Sigmoid colon (tissue), 7 donors: ENCODE measurements around the gene PKHD1. TPM values are rescaled to one million over a fixed set of nuclear protein-coding genes. Genes with fewer than 3 reads are reported as not detected.

Source experiments
- DNase-seq: peaks from one replicate; pipeline ENCODE4 v3.0.0-alpha.2; 2019
- H3K27ac ChIP-seq, 4 donors: fragments of 200-600 bp; sonication (generic); one replicate each; pipeline ENCODE4 v1.5.1; 2016 to 2019; ENCODE audit warnings: mild to moderate bottlenecking in 1 of 4
- H3K27me3 ChIP-seq, 3 donors: fragments of 200-600 bp; sonication (generic); one replicate each; pipeline ENCODE4 v1.5.1; 2019; ENCODE audit warnings: mild to moderate bottlenecking in 1 of 3
- H3K36me3 ChIP-seq, 4 donors: fragments of 200-600 bp; sonication (generic); one replicate each; pipeline ENCODE4 v1.5.1; 2016 to 2019
- H3K4me1 ChIP-seq, 4 donors: fragments of 200-600 bp; sonication (generic); one replicate each; pipeline ENCODE4 v1.5.1; 2017 to 2019
- H3K4me3 ChIP-seq, 4 donors: fragments of 200-600 bp; sonication (generic); one replicate each; pipeline ENCODE4 v1.5.1; 2017 to 2019; ENCODE audit warnings: mild to moderate bottlenecking in 2 of 4, moderate library complexity in 1 of 4
- H3K9me3 ChIP-seq, 4 donors: fragments of 200-600 bp in 3 of 4; sonication (generic) in 3 of 4; one replicate each; pipeline versions ENCODE4 v1.5.1 to v1.6.1; 2013 to 2019
- EP300 ChIP-seq, 4 donors: sonication (generic); formaldehyde crosslinking; IDR thresholded peaks; one replicate each; pipeline ENCODE4 v1.6.1; 2017; ENCODE audit warnings: antibody characterized with exemption in 4 of 4
- POLR2A ChIP-seq, 2 donors: fragments of 450-650 bp; IDR thresholded peaks; one replicate each; pipeline ENCODE4 v1.6.1; 2016; ENCODE audit warnings: antibody characterized with exemption in 2 of 2, mild to moderate bottlenecking in 2 of 2, moderate library complexity in 2 of 2
- POLR2AphosphoS5 ChIP-seq, 4 donors: sonication (generic); formaldehyde crosslinking; IDR thresholded peaks; one replicate each; pipeline ENCODE4 v1.6.1; 2017; ENCODE audit warnings: antibody characterized with exemption in 4 of 4
- WGBS, 2 donors: extraction: QIAGEN DNeasy Blood & Tissue Kit; methylation state at CpG; one replicate each; pipeline ENCODE4 v1.1.7; 2013; 5-methylcytosine and 5-hydroxymethylcytosine counted together
- intact Hi-C: fragments of 100-400 bp; cut with DNase I; formaldehyde crosslinking; loops from one replicate; pipeline ENCODE4 v1.15.1; 2023
- polyA plus RNA-seq, 3 donors: library from polyadenylated mRNA; stranded (reverse); fragments of 200-250 nt; gene quantifications; one replicate each; pipeline ENCODE4 v1.2.3, GENCODE V29; 2013
- total RNA-seq, 4 donors: library from RNA; depleted of rRNA; stranded (reverse); fragments of >200 nt; gene quantifications; one replicate each; pipeline ENCODE4 v1.1.0, GENCODE V29; 2016
- TF ChIP-seq, protein P1 (sequence below), 4 experiments: fragments of 450-650 bp in 3 of 4; fragments of 200-600 bp in 1 of 4; IDR thresholded peaks; one replicate each; pipeline ENCODE4 v1.5.1; 2016 to 2019; ENCODE audit warnings: antibody characterized with exemption in 4 of 4, mild to moderate bottlenecking in 3 of 4, moderate library complexity in 2 of 4
- donor health status: healthy with polysubstance abuse.
- donor health status: Bipolar disorder and iron deficiency.
- donor health status: healthy.

The PKHD1 gene
- total and polyA plus RNA-seq, 7 donors, result under 0.01 to 0.66 (median under 0.01) TPM; not detected in 2

GRCh38 chr6:51857134-51857533 lies 230.3 kb downstream of the PKHD1 start:
- no peak overlapping the region for H3K27ac ChIP-seq
- no peaks in the 10 kb centered on the region for H3K4me1 ChIP-seq
- no peak overlapping the region for H3K4me3 ChIP-seq
- WGBS, 2 donors, result 85 to 89% methylated on average over 2 of the region's 2 CpGs
- H3K9me3 ChIP-seq, result no peaks in the 10 kb centered on the region
- intact Hi-C loops, result loop anchor here (10.0 kb wide), 2 partner anchors 98 to 1042 kb away; partner anchors contain the start of gene TFAP2B
- TF ChIP-seq EP300 (IDR thresholded peaks at IDR 0.05) (no peak), POLR2A (IDR thresholded peaks at IDR 0.05) (no peak), POLR2AphosphoS5 (IDR thresholded peaks at IDR 0.05) (no peak)
- TF ChIP-seq, protein P1, sequence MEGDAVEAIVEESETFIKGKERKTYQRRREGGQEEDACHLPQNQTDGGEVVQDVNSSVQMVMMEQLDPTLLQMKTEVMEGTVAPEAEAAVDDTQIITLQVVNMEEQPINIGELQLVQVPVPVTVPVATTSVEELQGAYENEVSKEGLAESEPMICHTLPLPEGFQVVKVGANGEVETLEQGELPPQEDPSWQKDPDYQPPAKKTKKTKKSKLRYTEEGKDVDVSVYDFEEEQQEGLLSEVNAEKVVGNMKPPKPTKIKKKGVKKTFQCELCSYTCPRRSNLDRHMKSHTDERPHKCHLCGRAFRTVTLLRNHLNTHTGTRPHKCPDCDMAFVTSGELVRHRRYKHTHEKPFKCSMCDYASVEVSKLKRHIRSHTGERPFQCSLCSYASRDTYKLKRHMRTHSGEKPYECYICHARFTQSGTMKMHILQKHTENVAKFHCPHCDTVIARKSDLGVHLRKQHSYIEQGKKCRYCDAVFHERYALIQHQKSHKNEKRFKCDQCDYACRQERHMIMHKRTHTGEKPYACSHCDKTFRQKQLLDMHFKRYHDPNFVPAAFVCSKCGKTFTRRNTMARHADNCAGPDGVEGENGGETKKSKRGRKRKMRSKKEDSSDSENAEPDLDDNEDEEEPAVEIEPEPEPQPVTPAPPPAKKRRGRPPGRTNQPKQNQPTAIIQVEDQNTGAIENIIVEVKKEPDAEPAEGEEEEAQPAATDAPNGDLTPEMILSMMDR (IDR thresholded peaks at IDR 0.05), result no peak
- no peak for DNase-seq
- no peaks in the 10 kb centered on the region for H3K36me3 ChIP-seq
- H3K27me3 ChIP-seq, result no peaks in the 10 kb centered on the region

- intact Hi-C loops, result loop anchor here (10.0 kb wide), 2 partner anchors 98 to 1042 kb away; partner anchors contain the start of gene TFAP2B
- no peaks in the 10 kb centered on the region for H3K27me3 ChIP-seq
- DNase-seq, result no peak
- H3K4me3 ChIP-seq, result no peak overlapping the region
- no peaks in the 10 kb centered on the region for H3K9me3 ChIP-seq
- H3K4me1 ChIP-seq, result no peaks in the 10 kb centered on the region
- TF ChIP-seq EP300 (IDR thresholded peaks at IDR 0.05) (no peak), POLR2A (IDR thresholded peaks at IDR 0.05) (no peak), POLR2AphosphoS5 (IDR thresholded peaks at IDR 0.05) (no peak)
- TF ChIP-seq, protein P1 (IDR thresholded peaks at IDR 0.05), result no peak
- H3K36me3 ChIP-seq, result no peaks in the 10 kb centered on the region
- no peak overlapping the region for H3K27ac ChIP-seq
These were observed 230.9 kb downstream of the PKHD1 start for GRCh38 chr6:51856508-51856907.

DNA sequence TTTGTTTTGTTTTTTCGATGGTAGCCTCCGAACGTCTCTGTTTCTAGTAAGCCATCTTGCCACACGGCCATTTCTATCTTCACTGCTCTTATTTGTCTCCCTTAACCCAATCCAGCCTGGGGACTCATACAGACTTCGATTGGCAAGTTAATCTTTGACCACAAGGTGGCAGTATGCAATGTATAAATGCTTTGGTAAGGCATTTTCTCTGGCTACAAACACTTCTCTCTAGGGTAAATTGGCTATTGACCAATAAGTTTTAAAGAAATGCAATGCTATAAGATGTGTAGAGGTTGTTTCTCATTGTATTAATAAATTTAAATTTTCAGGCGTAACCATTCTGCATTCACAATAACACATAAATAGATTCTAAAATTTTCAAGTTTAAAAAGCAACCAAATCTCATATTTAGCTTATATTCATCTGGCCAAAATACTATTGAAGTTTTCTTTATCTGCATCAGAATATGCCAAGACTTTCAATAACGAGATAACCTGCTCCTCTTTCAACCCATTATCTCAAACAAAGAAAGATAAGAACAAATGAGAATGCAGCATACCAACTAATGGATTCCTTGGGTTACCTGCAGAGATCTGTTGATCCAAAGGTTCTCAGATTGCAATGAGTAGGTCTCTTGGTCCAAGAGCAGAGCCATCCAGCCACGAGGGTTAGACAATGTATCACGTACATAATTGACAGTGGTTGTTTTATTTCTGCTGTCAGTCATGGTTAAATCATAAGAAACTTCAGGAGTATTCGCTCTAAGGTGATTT lies 231.9 kb downstream of the PKHD1 start:
- no peak overlapping the region for H3K4me3 ChIP-seq

GRCh38 chr6:51854876-51855275 lies 232.5 kb downstream of the PKHD1 start:
- 88% methylated on average over 16 of the region's 16 CpGs for WGBS, 2 donors
- Histone ChIP-seq H3K36me3 (no peaks in the 10 kb centered on the region), H3K4me1 (no peaks in the 10 kb centered on the region), H3K9me3 (no peaks in the 10 kb centered on the region), H3K27me3 (no peaks in the 10 kb centered on the region), H3K27ac (no peak overlapping the region), H3K4me3 (no peak overlapping the region)
- intact Hi-C loops, result loop anchor here (1.0 to 10.0 kb wide), 3 partner anchors 100 to 1040 kb away; partner anchors contain the start of gene TFAP2B
- TF ChIP-seq POLR2AphosphoS5 (IDR thresholded peaks at IDR 0.05) (no peak), EP300 (IDR thresholded peaks at IDR 0.05) (no peak), POLR2A (IDR thresholded peaks at IDR 0.05) (no peak)
- TF ChIP-seq, protein P1 (IDR thresholded peaks at IDR 0.05), result no peak
- DNase-seq, result no peak

More for the DNA sequence above, 231.9 kb downstream of the PKHD1 start:
- WGBS, 2 donors, result 32 to 35% methylated on average over 10 of the region's 10 CpGs
- Histone ChIP-seq H3K27me3 (no peaks in the 10 kb centered on the region), H3K9me3 (no peaks in the 10 kb centered on the region), H3K4me1 (no peaks in the 10 kb centered on the region), H3K27ac (no peak overlapping the region), H3K36me3 (no peaks in the 10 kb centered on the region)
- no peak for DNase-seq
- no peak for TF ChIP-seq POLR2AphosphoS5 (IDR thresholded peaks at IDR 0.05)
- TF ChIP-seq, protein P1 (IDR thresholded peaks at IDR 0.05), result peak; percentile 34 to 66 (median 38)
- intact Hi-C loops, result loop anchor here (1.0 to 10.0 kb wide), 3 partner anchors 99 to 1041 kb away; partner anchors contain the start of gene TFAP2B
